ENCODE data around the gene SLC30A10. TPM values are rescaled to one million over a fixed set of nuclear protein-coding genes. Genes with fewer than 3 reads are reported as not detected.

The SLC30A10 gene
- total and polyA plus RNA-seq, 2 donors (not counting 1 experiment from before 2014, with no cell fraction given), result 0.06 TPM; not detected in 1

DNA sequence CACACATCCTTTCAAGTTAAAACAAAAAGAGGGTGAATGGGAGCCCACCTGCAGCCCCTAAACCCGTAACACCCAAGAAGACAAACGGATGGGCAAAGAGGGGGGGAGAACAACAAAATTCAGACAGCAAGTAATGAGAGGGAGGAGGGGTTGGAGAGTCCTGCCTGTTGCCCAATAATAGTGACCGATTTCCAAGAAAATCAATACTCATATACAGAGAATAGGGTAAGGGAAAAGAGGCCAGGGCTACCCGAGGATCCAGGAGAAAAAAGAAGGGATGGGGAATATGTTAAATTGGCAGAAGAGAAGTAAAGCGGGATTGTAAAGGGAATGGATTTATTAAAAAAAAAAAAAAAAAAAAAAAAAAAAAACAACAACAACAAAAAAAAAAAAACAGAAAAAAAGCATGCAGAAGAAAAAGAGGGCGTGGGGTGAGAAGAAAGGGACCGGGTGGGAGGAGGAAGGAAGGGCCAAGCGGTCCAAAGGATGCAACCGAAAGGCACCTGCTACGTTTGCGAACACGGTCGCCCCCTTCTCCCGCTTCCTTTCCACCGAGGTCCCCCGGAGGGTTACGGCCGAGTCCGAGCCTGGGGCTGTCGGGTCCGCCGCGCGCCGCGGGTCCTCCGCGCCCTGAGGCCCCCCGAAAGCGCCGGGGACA lies 930 bp downstream of the SLC30A10 start:
- H3K4me1 Mint-ChIP-seq, result peaks cover 7% of the 10 kb centered on the region
- no peaks in the 10 kb centered on the region for H3K79me2 ChIP-seq (ENCODE audit: control insufficient read depth, insufficient read depth, low read length)
- H3K4me3 ChIP-seq (ENCODE audit: control extremely low read depth in 1 of 5, extremely low read depth in 1 of 5, insufficient read depth in 1 of 5, low read depth in 2 of 5, low read length in 4 of 5), result peak overlapping the region in 3 of 5 experiments; percentile 30 to 52 (median 44)
- H3K27me3 Mint-ChIP-seq, result peaks cover 49% of the 10 kb centered on the region
- ChIA-PET CTCF (no interaction called here), POLR2A (no interaction called here)
- ATAC-seq (ENCODE audit: low read depth), result no peak
- WGBS (ENCODE audit: insufficient coverage), result 1% methylated on average over 24 of the region's 31 CpGs
- H2AFZ ChIP-seq (ENCODE audit: insufficient read depth, low read depth, low read length, poor library complexity, severe bottlenecking), result peak overlapping the region; percentile 72
- no peaks in the 10 kb centered on the region for H3K9me3 Mint-ChIP-seq (ENCODE audit: insufficient read depth)
- peak overlapping the region; percentile 78 for H3K4me2 ChIP-seq (replicated peaks; ENCODE audit: low read depth, low read length, poor library complexity, severe bottlenecking)
- peaks cover 0 to 4% (median 0%) of the 10 kb centered on the region in 3 donors for H3K9me3 ChIP-seq (ENCODE audit: control extremely low read depth in 1 of 3, control insufficient read depth in 2 of 3, insufficient read depth in 1 of 3, low read length in 2 of 3)
- H3K27ac Mint-ChIP-seq, result no peak overlapping the region
- no peaks in the 10 kb centered on the region for H4K20me1 ChIP-seq (ENCODE audit: control insufficient read depth, insufficient read depth, low read length, poor library complexity, severe bottlenecking)
- no peak for DNase-seq
- intact Hi-C loops (cut with micrococcal nuclease), result no loop called here
- peak overlapping the region; percentile 55 for H3K9ac ChIP-seq (ENCODE audit: low read length)
- H3K27ac ChIP-seq (ENCODE audit: low read length in 2 of 2), result no peak overlapping the region
- H3K36me3 ChIP-seq (replicated peaks in 1 of 2; ENCODE audit: control extremely low read depth in 1 of 2, control insufficient read depth in 1 of 2, extremely low read depth in 1 of 2, insufficient read depth in 2 of 2, low read length in 1 of 2), result no peaks in the 10 kb centered on the region
- H3K27me3 ChIP-seq (replicated peaks in 1 of 4; ENCODE audit: control extremely low read depth in 1 of 4, control insufficient read depth in 3 of 4, insufficient read depth in 4 of 4, low read length in 3 of 4), result peaks cover 0 to 44% (median 19%) of the 10 kb centered on the region in 4 experiments
- peaks cover 9 to 14% of the 10 kb centered on the region in 2 donors for H3K4me1 ChIP-seq (ENCODE audit: control insufficient read depth in 2 of 2, insufficient read depth in 2 of 2, low read length in 2 of 2)
- H3K4me3 Mint-ChIP-seq, result peak overlapping the region; percentile 88
- no peak for TF ChIP-seq EZH2 (IDR thresholded peaks at IDR 0.05; ENCODE audit: borderline replicate concordance, insufficient read depth, low read depth, low read length, poor library complexity, severe bottlenecking)
- TF ChIP-seq, protein P1, sequence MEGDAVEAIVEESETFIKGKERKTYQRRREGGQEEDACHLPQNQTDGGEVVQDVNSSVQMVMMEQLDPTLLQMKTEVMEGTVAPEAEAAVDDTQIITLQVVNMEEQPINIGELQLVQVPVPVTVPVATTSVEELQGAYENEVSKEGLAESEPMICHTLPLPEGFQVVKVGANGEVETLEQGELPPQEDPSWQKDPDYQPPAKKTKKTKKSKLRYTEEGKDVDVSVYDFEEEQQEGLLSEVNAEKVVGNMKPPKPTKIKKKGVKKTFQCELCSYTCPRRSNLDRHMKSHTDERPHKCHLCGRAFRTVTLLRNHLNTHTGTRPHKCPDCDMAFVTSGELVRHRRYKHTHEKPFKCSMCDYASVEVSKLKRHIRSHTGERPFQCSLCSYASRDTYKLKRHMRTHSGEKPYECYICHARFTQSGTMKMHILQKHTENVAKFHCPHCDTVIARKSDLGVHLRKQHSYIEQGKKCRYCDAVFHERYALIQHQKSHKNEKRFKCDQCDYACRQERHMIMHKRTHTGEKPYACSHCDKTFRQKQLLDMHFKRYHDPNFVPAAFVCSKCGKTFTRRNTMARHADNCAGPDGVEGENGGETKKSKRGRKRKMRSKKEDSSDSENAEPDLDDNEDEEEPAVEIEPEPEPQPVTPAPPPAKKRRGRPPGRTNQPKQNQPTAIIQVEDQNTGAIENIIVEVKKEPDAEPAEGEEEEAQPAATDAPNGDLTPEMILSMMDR (IDR thresholded peaks at IDR 0.05), result no peak

DNA sequence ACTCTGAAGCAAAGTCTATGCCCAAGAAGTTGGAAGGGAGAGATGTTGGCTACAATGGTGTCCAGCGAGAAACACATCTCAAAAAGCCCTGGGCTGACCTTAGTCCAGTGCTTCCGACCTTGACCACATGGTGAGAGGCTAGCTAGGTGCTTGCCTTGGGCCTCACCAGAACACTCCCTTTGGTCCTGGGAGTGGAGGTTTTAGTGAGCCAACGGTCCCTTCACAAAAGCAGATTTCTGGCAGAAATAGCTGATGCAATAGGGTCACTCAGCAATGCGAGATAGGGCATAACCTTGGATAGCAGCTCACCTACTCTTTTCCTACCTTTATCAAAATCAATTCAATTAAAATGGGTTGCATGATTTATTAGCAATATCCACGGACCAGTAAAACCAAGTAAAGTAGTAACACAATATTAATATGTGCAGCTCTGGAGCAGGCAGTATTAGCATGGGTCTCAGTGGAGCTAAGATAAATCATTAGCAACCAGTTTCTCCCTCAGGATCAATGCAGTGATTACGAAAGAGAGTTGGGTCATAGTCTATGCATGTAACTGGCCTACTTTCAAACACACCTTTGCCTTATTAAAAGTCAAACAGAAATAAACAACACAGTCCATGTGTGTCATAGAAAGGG lies 1.9 kb downstream of the SLC30A10 start:
- Histone ChIP-seq H3K9me3 (ENCODE audit: control extremely low read depth in 1 of 3, control insufficient read depth in 2 of 3, insufficient read depth in 1 of 3, low read length in 2 of 3) (peaks cover 0 to 4% (median 0%) of the 10 kb centered on the region in 3 donors), H3K79me2 (ENCODE audit: control insufficient read depth, insufficient read depth, low read length) (no peaks in the 10 kb centered on the region), H3K4me2 (replicated peaks; ENCODE audit: low read depth, low read length, poor library complexity, severe bottlenecking) (no peak overlapping the region), H3K4me3 (ENCODE audit: control extremely low read depth in 1 of 5, extremely low read depth in 1 of 5, insufficient read depth in 1 of 5, low read depth in 2 of 5, low read length in 4 of 5) (no peak overlapping the region), H3K27me3 (replicated peaks in 1 of 4; ENCODE audit: control extremely low read depth in 1 of 4, control insufficient read depth in 3 of 4, insufficient read depth in 4 of 4, low read length in 3 of 4) (peaks cover 0 to 43% (median 19%) of the 10 kb centered on the region in 4 experiments), H3K9ac (ENCODE audit: low read length) (no peak overlapping the region), H2AFZ (ENCODE audit: insufficient read depth, low read depth, low read length, poor library complexity, severe bottlenecking) (no peak overlapping the region), H3K36me3 (replicated peaks in 1 of 2; ENCODE audit: control extremely low read depth in 1 of 2, control insufficient read depth in 1 of 2, extremely low read depth in 1 of 2, insufficient read depth in 2 of 2, low read length in 1 of 2) (no peaks in the 10 kb centered on the region), H3K27ac (ENCODE audit: low read length in 2 of 2) (no peak overlapping the region), H4K20me1 (ENCODE audit: control insufficient read depth, insufficient read depth, low read length, poor library complexity, severe bottlenecking) (no peaks in the 10 kb centered on the region), H3K4me1 (ENCODE audit: control insufficient read depth in 2 of 2, insufficient read depth in 2 of 2, low read length in 2 of 2) (peaks cover 9 to 14% of the 10 kb centered on the region in 2 donors)
- H3K4me1 Mint-ChIP-seq, result peaks cover 7% of the 10 kb centered on the region
- DNase-seq (no peak), ATAC-seq (ENCODE audit: low read depth) (no peak)
- ChIA-PET CTCF (no interaction called here), POLR2A (no interaction called here)
- no peak overlapping the region for H3K27ac Mint-ChIP-seq
- H3K4me3 Mint-ChIP-seq, result peak overlapping the region; percentile 8
- 96% methylated on average over 3 of the region's 6 CpGs for WGBS (ENCODE audit: insufficient coverage)
- TF ChIP-seq, protein P1 (IDR thresholded peaks at IDR 0.05), result no peak
- TF ChIP-seq EZH2 (IDR thresholded peaks at IDR 0.05; ENCODE audit: borderline replicate concordance, insufficient read depth, low read depth, low read length, poor library complexity, severe bottlenecking), result no peak
- H3K27me3 Mint-ChIP-seq, result peaks cover 49% of the 10 kb centered on the region
- no peaks in the 10 kb centered on the region for H3K9me3 Mint-ChIP-seq (ENCODE audit: insufficient read depth)
- intact Hi-C loops (cut with micrococcal nuclease), result no loop called here
